ENCODE data around the gene CPNE4. TPM values are rescaled to one million over a fixed set of nuclear protein-coding genes. Genes with fewer than 3 reads are reported as not detected.

CPNE4 gene
- total RNA-seq, 1 experiment from 2014 or later, result 5.7 TPM

- intact Hi-C loops (cut with micrococcal nuclease; ENCODE audit: unreplicated experiment), result loop anchor here (5.0 kb wide), 2 partner anchors 305 to 360 kb away; no protein-coding TSS in a partner anchor
- Histone ChIP-seq H3K9me3 (ENCODE audit: low read depth, low read length, poor library complexity, severe bottlenecking) (no peaks in the 10 kb centered on the region), H3K4me3 (ENCODE audit: low read depth, low read length, poor library complexity, severe bottlenecking) (no peak overlapping the region), H3K27me3 (replicated peaks; ENCODE audit: insufficient read depth, low read depth, low read length, poor library complexity) (peaks cover 4% of the 10 kb centered on the region), H3K36me3 (ENCODE audit: insufficient read depth, low read length, poor library complexity, severe bottlenecking) (no peaks in the 10 kb centered on the region), H3K27ac (ENCODE audit: low read depth, low read length, poor library complexity, severe bottlenecking) (no peak overlapping the region), H3K4me1 (ENCODE audit: insufficient read depth, low read length, poor library complexity, severe bottlenecking) (peaks cover 5% of the 10 kb centered on the region)
- TF ChIP-seq CTCF (conservative IDR thresholded peaks at IDR 0.05; ENCODE audit: low read depth, low read length) (no peak), EZH2 (IDR thresholded peaks at IDR 0.05; ENCODE audit: borderline replicate concordance, low read depth, low read length, poor library complexity, severe bottlenecking) (no peak)
- CTCF ChIA-PET, result interaction anchor here (1.0 to 2.0 kb wide), 5 partner anchors 8 to 175 kb away, joined by 3 to 13 read pairs (median 4); no protein-coding TSS in a partner anchor
- no peak for DNase-seq (ENCODE audit: low spot score)
- no TSS peak for BruUV-seq (replicated peaks)
- POLR2A ChIA-PET (ENCODE audit: low non-redundant PET), result no interaction called here
These were observed 2.8 kb upstream of the CPNE4 start for GRCh38 chr3:132037581-132037980.

- peaks cover 5% of the 10 kb centered on the region for H3K4me1 ChIP-seq (ENCODE audit: insufficient read depth, low read length, poor library complexity, severe bottlenecking)
- ChIA-PET POLR2A (ENCODE audit: low non-redundant PET) (no interaction called here), CTCF (interaction anchor here (1.4 to 2.0 kb wide), 2 partner anchors 174 to 175 kb away, joined by 3 to 13 read pairs; no protein-coding TSS in a partner anchor)
- no TSS peak for BruUV-seq (replicated peaks)
- intact Hi-C loops (cut with micrococcal nuclease; ENCODE audit: unreplicated experiment), result loop anchor here (5.0 kb wide), 2 partner anchors 305 to 360 kb away; no protein-coding TSS in a partner anchor
- H3K4me3 ChIP-seq (ENCODE audit: low read depth, low read length, poor library complexity, severe bottlenecking), result no peak overlapping the region
- no peak overlapping the region for H3K27ac ChIP-seq (ENCODE audit: low read depth, low read length, poor library complexity, severe bottlenecking)
- H3K27me3 ChIP-seq (replicated peaks; ENCODE audit: insufficient read depth, low read depth, low read length, poor library complexity), result peaks cover 4% of the 10 kb centered on the region
- TF ChIP-seq EZH2 (IDR thresholded peaks at IDR 0.05; ENCODE audit: borderline replicate concordance, low read depth, low read length, poor library complexity, severe bottlenecking), result no peak
- no peak for TF ChIP-seq CTCF (conservative IDR thresholded peaks at IDR 0.05; ENCODE audit: low read depth, low read length)
- DNase-seq (ENCODE audit: low spot score), result no peak
- H3K9me3 ChIP-seq (ENCODE audit: low read depth, low read length, poor library complexity, severe bottlenecking), result no peaks in the 10 kb centered on the region
- H3K36me3 ChIP-seq (ENCODE audit: insufficient read depth, low read length, poor library complexity, severe bottlenecking), result no peaks in the 10 kb centered on the region
These were observed 2.2 kb upstream of the CPNE4 start for GRCh38 chr3:132037056-132037455.

GRCh38 chr3:132034097-132034485, 723 bp downstream of the CPNE4 start:
- no peak for DNase-seq (ENCODE audit: low spot score)
- TF ChIP-seq EZH2 (IDR thresholded peaks at IDR 0.05; ENCODE audit: borderline replicate concordance, low read depth, low read length, poor library complexity, severe bottlenecking) (no peak), CTCF (conservative IDR thresholded peaks at IDR 0.05; ENCODE audit: low read depth, low read length) (no peak)
- ChIA-PET POLR2A (ENCODE audit: low non-redundant PET) (no interaction called here), CTCF (interaction anchor here (0.6 to 1.7 kb wide), 8 partner anchors 7 to 1001 kb away, joined by 3 to 21 read pairs (median 4); no protein-coding TSS in a partner anchor)
- Histone ChIP-seq H3K36me3 (ENCODE audit: insufficient read depth, low read length, poor library complexity, severe bottlenecking) (no peaks in the 10 kb centered on the region), H3K4me3 (ENCODE audit: low read depth, low read length, poor library complexity, severe bottlenecking) (peak overlapping the region; percentile 55), H3K27ac (ENCODE audit: low read depth, low read length, poor library complexity, severe bottlenecking) (no peak overlapping the region), H3K9me3 (ENCODE audit: low read depth, low read length, poor library complexity, severe bottlenecking) (no peaks in the 10 kb centered on the region), H3K27me3 (replicated peaks; ENCODE audit: insufficient read depth, low read depth, low read length, poor library complexity) (peaks cover 4% of the 10 kb centered on the region), H3K4me1 (ENCODE audit: insufficient read depth, low read length, poor library complexity, severe bottlenecking) (peaks cover 9% of the 10 kb centered on the region)
- BruUV-seq (replicated peaks), result no TSS peak
- intact Hi-C loops (cut with micrococcal nuclease; ENCODE audit: unreplicated experiment), result loop anchor here (5.0 kb wide), 2 partner anchors 802 to 997 kb away; no protein-coding TSS in a partner anchor

Measured in A673 (cell line).